ENCODE results near the gene ATE1.

ATE1 gene

GRCh38 chr10:121741248-121741792 is 186.5 kb downstream of the ATE1 start:
- Histone ChIP-seq H3K4me3 (ENCODE audit: low read length) (no peak overlapping the region), H3K27me3 (ENCODE audit: insufficient read depth, low read length) (no peaks in the 10 kb centered on the region), H3K9me3 (ENCODE audit: low read length) (no peaks in the 10 kb centered on the region), H2AFZ (ENCODE audit: low read depth, low read length) (no peak overlapping the region), H3K4me1 (ENCODE audit: insufficient read depth, low read length) (no peaks in the 10 kb centered on the region), H3K36me3 (ENCODE audit: insufficient read depth, low read length) (peaks cover 11% of the 10 kb centered on the region)

DNA sequence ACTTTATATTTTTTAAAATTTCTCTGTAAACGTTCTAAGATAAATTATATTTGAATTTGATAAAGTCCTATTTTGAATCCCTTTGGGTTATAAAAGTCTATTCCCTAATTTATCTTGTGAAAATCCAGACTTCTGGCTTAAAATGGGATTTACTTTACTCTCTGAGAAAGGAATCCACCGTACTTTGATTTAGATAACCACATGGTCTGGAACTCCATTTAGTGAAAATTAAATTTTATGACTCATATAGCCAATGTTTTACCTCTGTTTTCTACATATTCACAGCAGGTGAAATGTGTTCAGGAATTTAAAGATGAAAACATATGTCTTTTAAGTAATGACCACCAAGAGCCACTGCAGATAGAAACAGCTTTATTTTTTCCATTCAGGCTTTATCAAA is 187.8 kb downstream of the ATE1 start:
- Histone ChIP-seq H2AFZ (ENCODE audit: low read depth, low read length) (no peak overlapping the region), H3K27me3 (ENCODE audit: insufficient read depth, low read length) (no peaks in the 10 kb centered on the region), H3K9me3 (ENCODE audit: low read length) (no peaks in the 10 kb centered on the region), H3K36me3 (ENCODE audit: insufficient read depth, low read length) (peaks cover 11% of the 10 kb centered on the region), H3K4me3 (ENCODE audit: low read length) (no peak overlapping the region), H3K4me1 (ENCODE audit: insufficient read depth, low read length) (no peaks in the 10 kb centered on the region)

DNA sequence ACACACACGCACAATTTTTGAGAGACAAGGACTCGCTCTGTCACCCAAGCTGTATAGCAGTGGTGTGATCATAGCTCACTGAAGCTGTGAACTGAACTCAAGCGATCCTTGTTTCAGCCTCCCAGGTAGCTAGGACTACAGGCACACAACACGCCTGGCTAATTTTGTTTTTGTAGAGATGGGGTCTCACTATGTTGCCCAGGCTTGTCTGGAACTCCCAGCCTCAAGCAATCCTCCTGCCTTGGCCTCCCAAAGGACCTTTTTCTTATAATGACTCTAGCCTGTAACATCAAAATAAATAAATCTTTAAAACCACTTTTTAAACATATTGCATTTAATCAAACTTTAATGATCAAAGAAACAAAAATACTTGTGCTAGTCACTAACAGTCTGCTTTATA is 188.7 kb downstream of the ATE1 start:
- Histone ChIP-seq H2AFZ (ENCODE audit: low read depth, low read length) (no peak overlapping the region), H3K27me3 (ENCODE audit: insufficient read depth, low read length) (no peaks in the 10 kb centered on the region), H3K9me3 (ENCODE audit: low read length) (no peaks in the 10 kb centered on the region), H3K4me1 (ENCODE audit: insufficient read depth, low read length) (peaks cover 6% of the 10 kb centered on the region), H3K4me3 (ENCODE audit: low read length) (no peak overlapping the region), H3K36me3 (ENCODE audit: insufficient read depth, low read length) (peaks cover 11% of the 10 kb centered on the region)

DNA sequence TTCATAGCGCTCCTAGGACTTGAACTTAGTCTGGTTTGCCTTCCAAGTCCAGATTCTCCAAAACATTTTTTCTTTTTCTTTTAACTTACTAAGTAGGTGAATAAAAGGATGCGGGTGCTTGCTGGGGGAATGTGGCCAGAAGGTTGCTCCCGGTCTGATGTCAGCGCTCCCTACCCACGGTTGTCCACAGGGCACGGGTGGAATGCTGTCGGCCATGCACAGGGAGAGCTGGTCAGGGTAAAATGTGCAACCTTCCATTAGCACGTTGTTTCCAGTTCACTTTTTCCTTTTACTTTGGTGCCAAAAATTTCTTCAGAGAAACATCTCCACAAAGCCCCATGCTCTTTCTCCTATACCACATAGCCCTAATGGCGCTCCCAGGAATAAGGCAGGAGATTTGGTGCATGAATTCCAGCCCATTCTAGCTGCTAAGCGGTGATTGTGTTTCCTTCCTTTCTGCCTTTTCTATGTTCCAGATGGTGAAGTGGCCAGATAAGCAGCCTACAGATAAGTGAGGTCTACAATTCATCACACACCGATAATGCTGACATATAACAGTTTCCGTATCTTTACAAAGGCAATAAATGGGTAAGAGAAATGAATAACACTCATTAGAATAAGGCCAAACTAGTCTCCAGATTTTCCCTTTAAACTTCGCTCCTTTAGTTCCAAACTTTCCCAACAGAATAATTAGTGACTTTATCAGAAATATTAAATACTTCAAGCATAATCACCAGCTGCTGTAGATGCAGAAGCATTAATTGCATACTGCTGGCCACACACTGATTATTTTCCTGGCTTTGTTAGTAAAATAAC is 191.3 kb downstream of the ATE1 start:
- Histone ChIP-seq H3K27me3 (ENCODE audit: insufficient read depth, low read length) (no peaks in the 10 kb centered on the region), H3K36me3 (ENCODE audit: insufficient read depth, low read length) (peaks cover 3% of the 10 kb centered on the region), H3K4me3 (ENCODE audit: low read length) (no peak overlapping the region), H3K9me3 (ENCODE audit: low read length) (no peaks in the 10 kb centered on the region), H3K4me1 (ENCODE audit: insufficient read depth, low read length) (peaks cover 17% of the 10 kb centered on the region), H2AFZ (ENCODE audit: low read depth, low read length) (no peak overlapping the region)

DNA sequence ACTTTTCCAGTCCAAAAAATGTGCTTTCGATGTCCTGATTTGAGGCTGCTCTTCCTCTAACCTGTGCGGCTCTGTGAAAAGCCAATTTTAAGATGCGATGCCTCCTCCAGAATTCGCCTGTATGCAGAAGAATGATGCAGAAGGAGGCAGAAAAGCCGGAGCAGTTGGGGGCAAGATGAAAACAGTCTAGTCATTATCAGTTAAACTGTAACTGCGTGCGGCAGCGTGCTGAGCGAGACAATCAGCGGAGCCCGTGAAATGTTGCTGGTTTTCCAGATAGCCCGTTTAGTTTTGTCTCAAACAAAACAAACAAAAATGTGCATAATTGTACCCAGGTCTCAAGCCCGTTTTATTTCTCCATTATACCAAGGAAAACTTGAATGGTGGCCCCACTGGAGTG is 192.6 kb downstream of the ATE1 start:
- Histone ChIP-seq H2AFZ (ENCODE audit: low read depth, low read length) (no peak overlapping the region), H3K9me3 (ENCODE audit: low read length) (no peaks in the 10 kb centered on the region), H3K4me3 (ENCODE audit: low read length) (no peak overlapping the region), H3K36me3 (ENCODE audit: insufficient read depth, low read length) (no peaks in the 10 kb centered on the region), H3K27me3 (ENCODE audit: insufficient read depth, low read length) (no peaks in the 10 kb centered on the region), H3K4me1 (ENCODE audit: insufficient read depth, low read length) (peaks cover 17% of the 10 kb centered on the region)

DNA sequence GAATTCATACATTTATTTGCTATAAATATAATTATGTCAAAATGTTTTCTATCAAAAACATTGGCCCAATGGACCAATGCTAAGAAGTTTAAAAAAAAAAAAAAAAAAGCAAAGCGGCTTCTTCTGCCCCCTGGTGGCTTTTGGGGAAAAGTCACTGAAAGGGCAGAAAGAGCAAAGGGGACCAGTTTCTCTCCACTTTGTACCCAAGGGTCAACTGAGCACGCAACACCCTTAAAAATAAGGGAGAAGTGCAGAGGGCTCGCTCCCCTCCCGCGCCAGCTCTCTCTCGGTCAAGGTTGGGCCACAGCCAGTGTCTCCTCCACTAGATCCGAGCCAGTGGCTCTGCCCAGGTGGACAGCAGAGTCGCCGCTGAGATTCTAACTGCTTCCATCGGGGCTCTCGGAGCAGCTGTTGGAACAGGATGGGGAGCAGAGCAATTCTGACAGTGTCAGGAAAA is 193.2 kb downstream of the ATE1 start:
- peaks cover 17% of the 10 kb centered on the region for H3K4me1 ChIP-seq (ENCODE audit: insufficient read depth, low read length)
- no peak overlapping the region for H2AFZ ChIP-seq (ENCODE audit: low read depth, low read length)

DNA sequence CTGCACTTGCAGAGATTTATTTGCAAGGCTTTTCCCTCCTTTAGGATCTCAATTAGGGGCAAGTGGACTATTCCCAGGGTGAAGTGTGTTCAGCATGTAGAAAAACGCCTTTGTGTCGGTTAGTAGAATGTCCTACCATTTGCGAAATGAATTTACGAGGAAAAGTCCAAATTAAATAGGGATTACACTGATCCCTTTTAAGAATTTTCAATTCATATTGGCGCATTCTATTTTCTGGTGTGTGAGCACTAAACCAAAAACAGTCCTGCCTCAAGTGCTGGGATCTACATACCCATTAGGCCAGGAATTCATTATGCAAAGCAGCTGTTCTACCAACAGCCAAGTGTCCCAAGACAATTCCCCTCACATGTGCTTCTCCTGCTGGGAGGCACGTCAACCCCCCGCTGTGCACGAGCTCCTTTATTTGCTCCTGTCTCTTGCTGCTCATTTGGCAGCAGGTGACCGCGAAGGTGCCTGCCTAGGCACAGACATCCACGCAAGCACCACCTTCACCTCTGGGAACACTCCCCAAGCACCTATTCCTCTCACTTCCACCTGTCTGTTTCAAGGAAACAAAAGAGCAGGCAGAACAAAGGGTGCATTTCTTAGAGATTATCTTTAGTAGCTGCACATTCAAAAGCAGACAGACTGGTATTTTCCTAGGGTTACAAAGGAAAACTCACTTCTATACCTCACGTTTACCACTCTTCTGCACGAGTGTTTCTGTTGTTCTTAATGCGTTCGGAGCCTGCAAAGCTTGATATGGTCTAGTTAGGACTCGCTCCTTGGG is 195.0 kb downstream of the ATE1 start:
- Histone ChIP-seq H3K36me3 (ENCODE audit: insufficient read depth, low read length) (no peaks in the 10 kb centered on the region), H2AFZ (ENCODE audit: low read depth, low read length) (no peak overlapping the region), H3K9me3 (ENCODE audit: low read length) (no peaks in the 10 kb centered on the region), H3K4me3 (ENCODE audit: low read length) (no peak overlapping the region), H3K27me3 (ENCODE audit: insufficient read depth, low read length) (no peaks in the 10 kb centered on the region), H3K4me1 (ENCODE audit: insufficient read depth, low read length) (peaks cover 17% of the 10 kb centered on the region)

More for the DNA sequence above, 193.2 kb downstream of the ATE1 start:
- no peaks in the 10 kb centered on the region for H3K9me3 ChIP-seq (ENCODE audit: low read length)
- H3K36me3 ChIP-seq (ENCODE audit: insufficient read depth, low read length): no peaks in the 10 kb centered on the region
- H3K4me3 ChIP-seq (ENCODE audit: low read length): no peak overlapping the region
- H3K27me3 ChIP-seq (ENCODE audit: insufficient read depth, low read length): no peaks in the 10 kb centered on the region

GRCh38 chr10:121732172-121732571 is 195.7 kb downstream of the ATE1 start:
- peaks cover 17% of the 10 kb centered on the region for H3K4me1 ChIP-seq (ENCODE audit: insufficient read depth, low read length)
- no peak overlapping the region for H3K4me3 ChIP-seq (ENCODE audit: low read length)
- no peaks in the 10 kb centered on the region for H3K9me3 ChIP-seq (ENCODE audit: low read length)
- no peak overlapping the region for H2AFZ ChIP-seq (ENCODE audit: low read depth, low read length)
- H3K27me3 ChIP-seq (ENCODE audit: insufficient read depth, low read length): no peaks in the 10 kb centered on the region
- no peaks in the 10 kb centered on the region for H3K36me3 ChIP-seq (ENCODE audit: insufficient read depth, low read length)

GRCh38 chr10:121724282-121724681 is 203.5 kb downstream of the ATE1 start:
- Histone ChIP-seq H3K4me3 (ENCODE audit: low read length) (no peak overlapping the region), H3K27me3 (ENCODE audit: insufficient read depth, low read length) (no peaks in the 10 kb centered on the region), H3K4me1 (ENCODE audit: insufficient read depth, low read length) (no peaks in the 10 kb centered on the region), H3K36me3 (ENCODE audit: insufficient read depth, low read length) (no peaks in the 10 kb centered on the region), H2AFZ (ENCODE audit: low read depth, low read length) (no peak overlapping the region), H3K9me3 (ENCODE audit: low read length) (peaks cover 2% of the 10 kb centered on the region)

DNA sequence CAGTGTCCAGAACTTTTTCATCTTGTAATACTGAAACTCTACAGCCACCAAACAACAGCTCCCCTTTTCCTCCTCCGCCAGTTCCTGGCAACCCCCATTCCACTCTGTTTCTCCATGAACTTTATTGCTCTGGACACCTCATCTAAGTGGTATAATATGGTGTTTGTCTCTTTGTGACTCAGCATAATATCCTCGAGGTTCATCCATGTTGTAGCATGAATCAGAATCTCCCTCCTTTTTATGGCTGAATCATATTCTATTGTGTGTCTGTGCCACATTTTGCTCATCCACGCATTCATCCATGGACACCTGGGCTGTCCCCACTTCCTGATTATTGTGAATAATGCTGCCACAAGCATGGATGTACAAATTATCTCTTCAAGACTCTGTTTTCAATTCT is 205.2 kb downstream of the ATE1 start:
- Histone ChIP-seq H3K9me3 (ENCODE audit: low read length) (peaks cover 2% of the 10 kb centered on the region), H3K4me1 (ENCODE audit: insufficient read depth, low read length) (no peaks in the 10 kb centered on the region), H3K27me3 (ENCODE audit: insufficient read depth, low read length) (no peaks in the 10 kb centered on the region), H2AFZ (ENCODE audit: low read depth, low read length) (no peak overlapping the region), H3K4me3 (ENCODE audit: low read length) (no peak overlapping the region), H3K36me3 (ENCODE audit: insufficient read depth, low read length) (no peaks in the 10 kb centered on the region)

DNA sequence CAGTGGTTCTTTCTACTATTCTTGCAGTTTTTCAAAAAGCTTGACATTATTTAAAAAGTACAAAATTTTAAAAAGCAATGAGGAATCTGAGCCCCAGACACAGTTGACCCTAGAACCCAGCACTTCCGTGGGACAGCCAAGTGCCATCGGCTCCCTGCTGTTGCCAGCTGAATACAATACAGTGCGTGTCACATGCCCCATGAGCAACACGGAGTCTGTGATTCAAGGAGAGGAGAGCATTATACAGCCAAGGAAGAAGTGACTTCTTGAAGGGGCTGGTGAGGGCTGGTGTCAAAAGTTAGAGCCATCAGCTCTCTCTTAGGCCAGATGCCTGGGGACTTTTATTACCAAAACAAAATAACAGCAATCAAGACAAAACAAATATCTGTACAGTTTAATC is 206.6 kb downstream of the ATE1 start:
- Histone ChIP-seq H3K9me3 (ENCODE audit: low read length) (peaks cover 2% of the 10 kb centered on the region), H3K4me1 (ENCODE audit: insufficient read depth, low read length) (no peaks in the 10 kb centered on the region), H3K36me3 (ENCODE audit: insufficient read depth, low read length) (no peaks in the 10 kb centered on the region), H3K4me3 (ENCODE audit: low read length) (no peak overlapping the region), H2AFZ (ENCODE audit: low read depth, low read length) (no peak overlapping the region), H3K27me3 (ENCODE audit: insufficient read depth, low read length) (no peaks in the 10 kb centered on the region)

DNA sequence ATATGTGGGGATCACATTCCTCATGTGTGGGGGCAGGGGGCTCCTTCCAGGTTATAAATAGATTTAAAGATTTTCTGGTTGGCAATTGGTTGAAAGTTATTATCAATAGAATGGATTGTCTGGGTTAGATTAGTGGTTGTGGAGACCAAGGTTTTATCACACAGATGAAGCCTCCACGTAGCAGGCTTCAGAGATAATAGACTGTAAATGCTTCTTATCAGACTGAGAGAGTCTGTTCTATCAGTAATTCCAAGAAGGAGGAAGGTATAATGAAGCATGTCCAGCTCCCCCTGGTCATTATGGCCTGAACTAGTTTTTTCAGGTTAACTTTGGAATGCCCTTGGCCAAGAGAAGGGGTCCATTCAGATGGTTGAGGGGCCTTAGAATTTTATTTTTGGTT is 211.9 kb downstream of the ATE1 start:
- Histone ChIP-seq H3K27me3 (ENCODE audit: insufficient read depth, low read length) (no peaks in the 10 kb centered on the region), H2AFZ (ENCODE audit: low read depth, low read length) (no peak overlapping the region), H3K36me3 (ENCODE audit: insufficient read depth, low read length) (no peaks in the 10 kb centered on the region), H3K4me3 (ENCODE audit: low read length) (no peak overlapping the region), H3K4me1 (ENCODE audit: insufficient read depth, low read length) (peaks cover 10% of the 10 kb centered on the region), H3K9me3 (ENCODE audit: low read length) (peaks cover 6% of the 10 kb centered on the region)

DNA sequence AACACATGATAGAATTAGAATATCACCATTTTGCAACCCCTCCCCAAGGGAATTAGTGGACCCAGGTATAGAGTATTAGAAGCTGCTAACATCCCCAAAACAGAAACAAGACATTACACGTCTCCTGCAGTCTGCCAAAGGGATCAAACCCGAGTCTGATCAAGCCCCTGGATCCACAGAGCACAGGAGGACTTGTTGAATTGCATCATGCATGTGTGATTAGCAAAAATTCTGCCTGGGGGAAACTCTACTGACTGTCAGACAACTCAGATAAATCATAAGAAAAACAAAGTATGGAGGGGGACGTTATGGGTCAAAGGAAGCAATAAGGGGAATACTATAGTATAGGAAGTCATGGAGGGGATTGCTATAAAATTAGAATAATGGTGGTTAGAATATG is 212.8 kb downstream of the ATE1 start:
- peaks cover 18% of the 10 kb centered on the region for H3K4me1 ChIP-seq (ENCODE audit: insufficient read depth, low read length)

More for the DNA sequence above, 212.8 kb downstream of the ATE1 start:
- H2AFZ ChIP-seq (ENCODE audit: low read depth, low read length): no peak overlapping the region
- no peaks in the 10 kb centered on the region for H3K27me3 ChIP-seq (ENCODE audit: insufficient read depth, low read length)
- no peaks in the 10 kb centered on the region for H3K36me3 ChIP-seq (ENCODE audit: insufficient read depth, low read length)
- peaks cover 6% of the 10 kb centered on the region for H3K9me3 ChIP-seq (ENCODE audit: low read length)
- H3K4me3 ChIP-seq (ENCODE audit: low read length): no peak overlapping the region

All from neuron (in vitro differentiated cells).